Left forelimb (tissue), 1 donor: ENCODE data around the gene SRGAP1.
"Not testable (repeated sequence)": the region's sequence is repeated elsewhere in the genome, so short reads cannot be mapped to it uniquely, and the experiment has no call there.

Experiments used
- DNase-seq: peaks from one replicate; pipeline ENCODE4 v3.0.0-alpha.2; 2018; ENCODE audit warnings: low spot score

Gene SRGAP1

GRCh38 chr12:64053117-64053516 is 208.6 kb downstream of the SRGAP1 start:
- DNase-seq, result no peak

GRCh38 chr12:64054079-64054520 is 209.6 kb downstream of the SRGAP1 start:
- DNase-seq, result no peak

DNA sequence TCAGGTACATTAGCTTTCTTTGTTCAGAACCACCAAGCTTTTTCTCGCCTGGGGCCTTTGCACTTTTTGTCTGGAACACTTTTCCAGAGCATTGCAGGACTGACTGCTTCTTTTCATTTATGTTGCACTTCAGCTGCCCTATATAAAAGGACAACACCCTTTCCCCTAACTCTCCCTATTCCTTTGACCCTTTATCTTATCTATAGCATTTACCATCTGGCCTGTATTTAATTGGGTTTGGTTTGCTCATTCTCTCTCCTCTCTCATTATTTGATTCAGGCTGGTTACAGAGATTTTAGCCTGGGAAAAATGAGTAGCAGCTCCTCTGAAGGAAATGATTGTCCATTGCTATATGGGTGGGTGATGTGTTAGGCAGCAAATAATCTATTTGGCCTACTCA is 212.2 kb downstream of the SRGAP1 start:
- no peak for DNase-seq

DNA sequence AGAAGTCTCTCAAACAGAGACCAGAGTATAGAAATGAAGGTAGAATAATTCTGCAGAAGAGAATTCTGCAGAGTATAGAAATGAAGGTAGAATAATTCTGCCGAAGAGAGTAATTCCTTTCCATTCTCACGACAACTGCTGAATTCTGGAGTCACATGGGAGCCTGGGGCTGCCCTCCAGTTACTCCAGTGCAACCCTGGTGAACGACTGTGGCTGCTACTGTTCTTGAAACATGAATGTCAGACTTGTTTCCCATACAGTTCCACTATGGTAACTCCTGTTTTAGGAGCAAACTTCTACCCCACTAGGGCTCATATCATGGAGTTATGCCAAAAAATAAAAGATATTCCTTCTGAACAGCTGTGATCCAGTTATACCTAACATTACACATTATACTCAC is 213.2 kb downstream of the SRGAP1 start:
- DNase-seq, result no peak

DNA sequence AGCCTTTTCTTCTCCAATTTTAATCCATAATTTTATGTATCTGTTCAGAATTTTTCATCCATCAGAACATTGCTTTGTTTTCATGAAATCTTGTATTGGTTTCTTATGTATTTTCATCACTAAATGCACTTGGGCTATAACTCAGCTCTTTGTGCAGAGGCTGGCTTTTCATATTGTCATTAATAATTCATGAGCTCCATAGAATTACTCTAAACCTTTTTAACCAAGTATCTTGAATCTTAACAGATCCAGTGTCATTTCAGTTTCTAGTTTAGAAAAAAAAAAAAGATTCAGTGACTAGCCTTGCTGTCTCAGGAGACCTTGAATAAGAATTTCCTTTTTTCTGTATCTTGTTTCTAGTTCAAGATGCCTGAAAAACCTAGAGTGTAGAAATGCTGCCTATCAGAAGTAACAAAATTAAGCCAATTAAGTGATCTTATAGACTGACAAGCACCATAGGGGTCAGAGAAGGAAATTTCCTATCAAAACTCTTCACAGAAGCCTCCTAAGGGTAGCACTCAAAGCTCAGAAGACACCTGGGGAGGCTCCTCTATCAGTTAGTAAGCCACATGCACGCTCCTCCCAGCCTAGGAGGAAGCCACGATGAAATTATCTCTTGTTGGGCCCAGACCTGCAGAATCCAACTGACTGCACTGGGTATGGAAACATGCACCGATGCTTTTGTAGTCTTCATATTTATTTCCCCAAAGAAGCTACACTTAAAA is 214.2 kb downstream of the SRGAP1 start:
- no peak for DNase-seq

DNA sequence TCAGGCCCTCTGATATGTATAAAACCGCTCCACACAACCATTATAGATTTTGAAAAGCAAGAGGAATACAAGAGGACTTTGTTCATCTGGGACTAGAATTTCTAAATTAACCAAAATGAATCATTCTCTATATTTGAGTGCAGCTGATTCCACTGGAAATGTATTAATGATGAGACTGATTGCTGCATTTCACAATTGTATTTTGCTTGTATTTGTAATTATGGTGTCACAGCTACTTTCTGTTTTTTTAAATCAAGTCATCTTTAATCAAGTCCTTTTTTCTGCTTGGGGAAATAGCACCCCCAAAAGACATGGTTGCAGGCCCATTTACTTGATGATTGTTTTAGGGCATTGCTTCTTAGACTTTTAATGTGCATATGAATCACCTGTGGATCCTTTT is 215.2 kb downstream of the SRGAP1 start:
- no peak for DNase-seq

- no peak for DNase-seq
Measured at GRCh38 chr12:64061868-64062375, 217.4 kb downstream of the SRGAP1 start.

DNA sequence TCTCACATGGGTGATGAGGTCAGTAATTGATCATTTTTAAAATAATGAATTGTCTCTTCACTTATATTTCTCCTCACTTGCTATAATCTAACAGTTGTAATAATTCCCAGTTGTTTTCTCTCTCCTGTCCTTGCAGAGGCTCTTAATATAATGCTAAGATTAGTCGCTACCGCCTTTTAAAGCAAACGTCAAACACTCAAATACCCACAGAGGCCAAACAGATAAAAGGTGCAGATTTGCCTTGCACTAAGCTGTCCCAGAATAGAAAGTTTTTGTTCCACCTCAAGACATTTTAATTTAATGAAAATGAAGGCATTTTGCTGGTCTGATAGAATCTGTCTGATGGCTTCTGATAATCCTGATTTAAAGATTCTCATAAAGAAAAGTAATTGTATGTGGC is 218.6 kb downstream of the SRGAP1 start:
- no peak for DNase-seq

DNA sequence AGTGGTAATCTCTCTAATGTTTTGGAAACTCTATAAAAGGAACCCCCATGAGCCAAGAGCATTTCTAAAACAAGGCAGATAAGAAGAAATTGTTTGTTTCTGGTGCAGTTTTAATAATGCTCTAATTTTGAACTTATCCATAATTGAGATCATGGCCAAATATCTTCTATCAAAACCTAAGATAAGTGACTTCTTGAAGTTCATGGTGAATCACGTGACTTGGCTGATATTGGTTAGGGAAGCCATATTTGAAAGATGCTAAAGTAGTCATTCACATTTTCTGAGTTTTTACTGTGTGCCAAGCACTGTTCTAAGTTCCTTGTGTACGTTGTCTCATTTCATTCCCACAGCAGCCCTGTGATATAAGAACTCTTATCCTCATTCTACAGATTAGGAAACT is 219.7 kb downstream of the SRGAP1 start:
- no peak for DNase-seq

- DNase-seq, result no peak
Measured at GRCh38 chr12:64064706-64065105, 220.2 kb downstream of the SRGAP1 start.

GRCh38 chr12:64065881-64066451 is 221.5 kb downstream of the SRGAP1 start:
- no peak for DNase-seq

DNA sequence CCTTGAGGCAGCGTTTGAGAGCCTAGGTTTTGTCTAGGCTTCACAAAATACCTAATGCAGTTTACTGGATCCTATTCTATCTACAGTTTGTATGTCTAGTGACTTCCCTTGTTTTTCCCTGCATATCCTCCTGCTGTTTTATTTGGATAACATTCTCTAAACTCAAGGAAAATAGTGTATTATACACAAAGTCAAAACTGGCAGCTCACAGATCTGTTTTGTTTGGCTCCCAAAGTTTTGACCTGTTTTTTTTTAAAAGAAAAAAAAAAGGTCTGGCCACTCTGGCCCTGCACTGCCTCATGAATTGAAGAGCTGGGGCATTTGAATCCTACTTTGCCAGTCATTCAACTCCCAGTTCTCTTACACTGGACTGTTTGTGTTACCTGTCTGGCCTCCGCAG is 222.3 kb downstream of the SRGAP1 start:
- DNase-seq, result no peak

DNA sequence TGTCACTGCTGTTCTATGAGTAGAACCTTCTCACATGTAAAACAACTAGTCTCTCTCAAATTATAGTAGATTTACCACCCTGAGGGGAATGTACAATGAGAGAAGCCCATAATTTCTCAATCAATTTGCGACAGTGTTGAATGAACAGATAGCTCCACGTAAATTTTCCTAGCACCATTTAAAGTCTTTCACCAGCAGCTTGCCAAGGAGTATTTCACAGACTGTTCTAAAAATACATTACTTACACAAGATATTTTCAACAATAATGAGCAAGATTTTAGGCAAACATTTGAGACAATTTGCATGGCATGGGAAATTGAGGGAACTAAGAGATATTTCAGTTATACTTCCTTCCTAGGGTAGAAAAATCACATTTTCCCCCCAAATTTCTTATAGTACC is 226.0 kb downstream of the SRGAP1 start:
- DNase-seq, result no peak

DNA sequence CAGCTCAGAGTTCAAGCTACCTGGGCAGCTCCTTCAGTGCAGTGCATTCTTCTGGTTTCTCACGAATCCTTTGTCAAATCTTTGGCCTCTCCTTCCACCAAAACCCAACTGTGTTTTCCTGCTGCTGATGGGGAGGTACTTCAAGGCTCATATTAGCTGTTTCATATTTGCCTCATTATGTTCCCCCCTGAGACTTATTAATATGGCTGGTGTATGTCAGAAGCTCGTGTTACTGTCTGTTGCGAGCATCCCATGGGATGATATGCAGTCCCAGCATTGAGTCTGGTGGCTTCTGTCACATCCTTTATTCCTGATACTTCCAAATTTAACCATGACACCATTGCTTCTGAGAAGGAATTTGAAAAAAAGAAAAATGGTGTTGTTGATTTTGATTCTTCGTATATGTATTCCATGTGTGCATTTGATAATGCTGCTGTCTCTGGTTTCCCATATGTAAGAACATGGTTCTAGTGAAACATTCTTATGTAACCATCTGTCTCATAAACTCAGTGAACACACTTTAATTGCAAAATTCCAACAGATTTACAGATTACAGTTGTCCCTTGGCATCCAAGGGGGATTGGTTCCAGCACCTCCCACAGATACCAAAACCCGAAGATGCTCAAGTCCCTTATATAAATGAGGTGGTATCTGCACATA is 228.5 kb downstream of the SRGAP1 start:
- DNase-seq, result no peak

DNA sequence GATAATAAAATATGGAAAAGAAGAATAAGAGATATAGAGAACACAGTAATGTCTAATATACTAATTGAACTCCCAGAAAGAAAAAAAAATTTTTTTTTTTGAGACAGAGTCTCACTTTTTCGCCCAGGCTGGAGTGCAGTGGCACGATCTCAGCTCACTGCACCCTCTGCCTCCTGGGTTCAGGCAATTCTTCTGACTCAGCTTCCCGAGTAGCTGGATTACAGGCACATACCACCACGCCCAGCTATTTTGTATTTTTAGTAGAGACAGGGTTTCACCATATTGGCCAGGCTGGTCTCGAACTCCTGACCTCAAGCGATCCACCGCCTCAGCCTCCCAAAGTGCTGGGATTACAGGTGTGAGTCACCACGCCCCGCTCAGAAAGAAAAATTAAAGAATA is 232.1 kb downstream of the SRGAP1 start:
- DNase-seq, result not testable (repeated sequence)

DNA sequence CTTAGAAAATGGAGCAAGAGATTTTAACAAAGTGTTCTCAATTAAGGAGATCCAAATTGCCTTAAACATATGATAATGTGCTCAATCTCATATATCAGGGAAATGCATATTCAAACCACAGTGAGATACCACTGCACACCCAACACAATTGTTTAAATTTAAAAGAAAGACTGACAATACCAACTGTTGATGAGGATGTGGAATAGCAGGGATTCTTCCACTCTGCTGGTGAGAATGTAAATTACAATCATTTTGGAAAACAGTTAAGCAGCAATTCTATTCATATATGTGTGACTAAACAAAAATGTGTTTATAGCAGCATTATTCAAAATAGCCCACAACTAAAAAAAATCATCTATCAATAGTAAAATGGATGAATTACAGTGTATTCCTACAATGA is 233.4 kb downstream of the SRGAP1 start:
- DNase-seq, result no peak

GRCh38 chr12:64080319-64081007 is 236.0 kb downstream of the SRGAP1 start:
- no peak for DNase-seq

GRCh38 chr12:64081008-64081404 is 236.5 kb downstream of the SRGAP1 start:
- no peak for DNase-seq

DNA sequence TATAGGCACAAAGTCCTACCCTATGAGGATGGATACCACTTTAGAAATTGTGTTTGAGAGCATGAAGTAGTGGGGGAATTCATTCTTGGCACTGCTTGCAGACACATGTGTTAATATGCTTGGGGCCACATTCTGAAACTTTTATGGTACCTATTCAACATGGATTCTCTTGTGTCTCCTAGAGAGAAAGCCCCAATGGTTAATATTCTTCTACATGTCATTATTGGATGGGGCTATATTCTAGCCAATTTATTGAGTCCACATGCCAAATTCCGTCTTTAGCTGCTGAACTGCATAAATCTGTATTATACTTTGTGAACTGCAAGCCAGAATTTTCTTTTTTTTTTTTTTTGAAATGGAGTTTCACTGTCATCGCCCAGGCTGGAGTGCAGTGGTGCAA is 237.6 kb downstream of the SRGAP1 start:
- DNase-seq, result no peak

DNA sequence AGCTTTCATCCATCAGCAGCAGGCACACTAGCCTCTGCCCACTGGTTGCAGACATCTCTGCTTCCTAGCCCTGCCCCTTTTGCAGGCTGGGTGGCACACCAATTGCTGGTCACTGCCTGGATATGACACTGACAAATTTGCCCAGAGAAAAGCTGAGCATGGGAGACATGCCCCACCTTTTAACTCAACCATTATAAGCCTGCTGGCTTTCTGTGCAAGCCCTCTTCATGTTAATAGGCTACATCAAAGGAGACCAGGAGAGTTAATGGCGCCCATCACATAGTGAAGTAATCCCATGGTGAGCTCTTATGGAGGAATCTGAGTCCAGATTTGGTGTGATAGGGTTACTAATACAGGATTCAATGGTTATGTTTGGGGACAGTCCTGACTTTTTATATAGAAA is 238.4 kb downstream of the SRGAP1 start:
- DNase-seq, result no peak

- DNase-seq, result peak; percentile 73
Measured at GRCh38 chr12:64083285-64084210, 239.0 kb downstream of the SRGAP1 start.

DNA sequence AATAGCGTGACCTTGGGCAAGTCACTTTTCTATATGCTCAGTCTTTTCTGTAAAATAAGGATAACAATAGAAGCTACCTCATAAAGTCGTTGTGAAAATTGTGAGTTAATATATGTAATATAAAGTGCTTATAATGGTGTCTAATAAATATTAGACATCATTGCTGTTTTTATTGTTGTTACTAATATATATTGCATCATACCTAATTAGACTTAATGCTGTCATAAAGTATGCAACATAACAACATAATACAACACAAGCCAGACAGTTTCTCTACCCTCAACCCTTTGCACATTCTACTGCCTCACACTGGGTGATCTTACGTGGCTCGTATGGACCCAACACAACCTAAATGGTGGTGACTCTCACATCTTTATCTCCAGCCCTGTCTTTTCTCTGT is 240.7 kb downstream of the SRGAP1 start:
- DNase-seq, result no peak
